ENCODE measurements around the gene TRIP6. TPM values are rescaled to one million over a fixed set of nuclear protein-coding genes. Genes with fewer than 3 reads are reported as not detected.
"Not testable (repeated sequence)": the region's sequence is repeated elsewhere in the genome, so short reads cannot be mapped to it uniquely, and the experiment has no call there.

The TRIP6 gene
- total and polyA plus RNA-seq, 2 experiments from 2014 or later = 50.2 to 60.1 TPM

DNA sequence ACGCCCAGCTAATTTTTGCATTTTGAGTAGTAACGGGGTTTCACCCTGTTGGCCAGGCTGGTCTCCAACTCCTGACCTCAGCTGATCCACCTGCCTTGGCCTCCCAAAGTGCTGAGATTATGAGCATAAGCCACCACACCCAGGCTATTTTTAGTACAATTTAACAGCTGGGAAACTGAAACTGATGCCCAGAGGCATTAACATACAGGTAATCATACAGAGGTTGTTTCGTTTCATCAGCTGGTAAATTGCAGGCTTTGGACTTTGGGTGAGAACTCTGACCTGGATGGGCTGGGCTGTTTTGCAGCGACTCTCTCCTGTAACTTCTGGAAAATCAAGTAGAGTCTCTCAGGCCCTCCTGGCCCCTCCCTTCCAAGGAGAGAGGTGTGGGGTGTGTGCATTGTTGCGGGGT lies 34.7 kb downstream of the TRIP6 start:
- H3K27me3 ChIP-seq = peaks cover 11% of the 10 kb centered on the region
- H3K36me3 ChIP-seq = no peaks in the 10 kb centered on the region
- no peak overlapping the region for H3K27ac ChIP-seq
- H3K9me3 ChIP-seq (ENCODE audit: low read depth) = no peaks in the 10 kb centered on the region
- no peak for DNase-seq (ENCODE audit: low read depth in 1 of 2, low spot score in 1 of 2)
- no peaks in the 10 kb centered on the region for H3K4me1 ChIP-seq (ENCODE audit: low read depth)
- H3K4me3 ChIP-seq = no peak overlapping the region
- TF ChIP-seq, protein P1, sequence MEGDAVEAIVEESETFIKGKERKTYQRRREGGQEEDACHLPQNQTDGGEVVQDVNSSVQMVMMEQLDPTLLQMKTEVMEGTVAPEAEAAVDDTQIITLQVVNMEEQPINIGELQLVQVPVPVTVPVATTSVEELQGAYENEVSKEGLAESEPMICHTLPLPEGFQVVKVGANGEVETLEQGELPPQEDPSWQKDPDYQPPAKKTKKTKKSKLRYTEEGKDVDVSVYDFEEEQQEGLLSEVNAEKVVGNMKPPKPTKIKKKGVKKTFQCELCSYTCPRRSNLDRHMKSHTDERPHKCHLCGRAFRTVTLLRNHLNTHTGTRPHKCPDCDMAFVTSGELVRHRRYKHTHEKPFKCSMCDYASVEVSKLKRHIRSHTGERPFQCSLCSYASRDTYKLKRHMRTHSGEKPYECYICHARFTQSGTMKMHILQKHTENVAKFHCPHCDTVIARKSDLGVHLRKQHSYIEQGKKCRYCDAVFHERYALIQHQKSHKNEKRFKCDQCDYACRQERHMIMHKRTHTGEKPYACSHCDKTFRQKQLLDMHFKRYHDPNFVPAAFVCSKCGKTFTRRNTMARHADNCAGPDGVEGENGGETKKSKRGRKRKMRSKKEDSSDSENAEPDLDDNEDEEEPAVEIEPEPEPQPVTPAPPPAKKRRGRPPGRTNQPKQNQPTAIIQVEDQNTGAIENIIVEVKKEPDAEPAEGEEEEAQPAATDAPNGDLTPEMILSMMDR (IDR thresholded peaks at IDR 0.05; ENCODE audit: low read depth, low read length) = no peak

DNA sequence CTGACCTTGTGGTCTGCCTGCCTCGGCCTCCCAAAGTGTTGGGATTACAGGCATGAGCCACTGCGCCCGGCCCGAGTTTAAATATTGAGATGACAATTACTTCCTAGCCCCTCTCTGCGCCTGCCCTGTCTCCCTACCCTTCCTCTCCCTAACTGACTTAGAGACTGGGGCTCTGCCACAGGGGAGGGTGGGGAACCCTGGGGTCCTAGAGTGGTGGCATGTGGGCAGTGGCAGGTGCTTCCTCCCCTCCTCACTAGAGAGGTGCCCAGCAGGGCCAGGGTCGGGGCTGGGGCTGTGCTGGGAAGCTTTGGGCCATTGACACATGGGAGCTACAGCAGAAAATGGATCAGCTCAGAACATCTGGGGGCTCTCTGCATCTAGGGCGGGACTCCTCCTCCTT lies 35.5 kb downstream of the TRIP6 start:
- no peaks in the 10 kb centered on the region for H3K4me1 ChIP-seq (ENCODE audit: low read depth)
- H3K9me3 ChIP-seq (ENCODE audit: low read depth) = no peaks in the 10 kb centered on the region
- no peak overlapping the region for H3K4me3 ChIP-seq
- H3K36me3 ChIP-seq = no peaks in the 10 kb centered on the region
- no peak overlapping the region for H3K27ac ChIP-seq
- H3K27me3 ChIP-seq = peaks cover 4% of the 10 kb centered on the region
- no peak for DNase-seq (ENCODE audit: low read depth in 1 of 2, low spot score in 1 of 2)
- TF ChIP-seq, protein P1 (IDR thresholded peaks at IDR 0.05; ENCODE audit: low read depth, low read length) = no peak

DNA sequence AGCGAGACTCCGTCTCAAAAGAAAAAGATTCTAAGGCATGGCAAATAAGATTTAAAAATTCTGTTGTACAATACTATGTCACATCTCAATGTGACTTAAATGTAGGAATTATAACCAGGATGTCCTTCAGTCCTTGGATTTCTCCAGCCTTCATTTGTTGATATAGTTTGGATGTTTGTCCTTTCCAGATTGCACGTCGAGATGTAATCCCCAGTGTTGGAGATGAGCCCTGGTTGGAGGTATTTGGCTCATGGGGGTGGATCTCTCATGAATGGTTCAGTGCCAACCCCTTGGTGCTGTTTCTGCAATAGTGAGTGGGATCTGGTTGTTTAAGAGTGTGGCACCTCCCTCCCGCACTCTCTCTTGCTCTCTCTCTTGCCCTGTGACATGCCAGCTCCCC lies 41.3 kb downstream of the TRIP6 start:
- Histone ChIP-seq H3K27me3 (no peaks in the 10 kb centered on the region), H3K9me3 (ENCODE audit: low read depth) (no peaks in the 10 kb centered on the region), H3K4me1 (ENCODE audit: low read depth) (no peaks in the 10 kb centered on the region), H3K27ac (no peak overlapping the region), H3K4me3 (no peak overlapping the region), H3K36me3 (no peaks in the 10 kb centered on the region)
- TF ChIP-seq, protein P1 (IDR thresholded peaks at IDR 0.05; ENCODE audit: low read depth, low read length) = no peak
- DNase-seq (ENCODE audit: low read depth in 1 of 2, low spot score in 1 of 2) = no peak

DNA sequence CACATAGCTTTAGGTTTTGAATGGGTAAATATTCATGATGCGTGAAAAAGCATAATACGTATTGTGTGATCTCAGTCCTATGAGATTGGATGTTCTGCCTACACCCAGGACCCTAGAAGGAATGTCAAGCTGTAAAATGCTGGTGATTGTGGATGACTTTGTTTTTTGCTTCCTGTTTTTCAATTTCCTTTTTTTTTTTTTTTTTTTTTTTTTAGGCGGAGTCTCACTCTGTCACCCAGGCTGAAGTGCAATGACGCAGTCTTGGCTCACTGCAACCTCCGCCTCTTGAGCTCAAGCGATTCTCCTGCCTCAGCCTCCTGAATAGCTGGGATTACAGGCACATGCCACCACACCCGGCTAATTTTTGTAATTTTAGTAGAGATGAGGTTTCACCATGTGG lies 43.3 kb downstream of the TRIP6 start:
- H3K9me3 ChIP-seq (ENCODE audit: low read depth); H3K4me1 ChIP-seq (ENCODE audit: low read depth); DNase-seq (ENCODE audit: low read depth in 1 of 2, low spot score in 1 of 2); H3K36me3 ChIP-seq; H3K4me3 ChIP-seq; H3K27ac ChIP-seq; H3K27me3 ChIP-seq: not testable (repeated sequence)

DNA sequence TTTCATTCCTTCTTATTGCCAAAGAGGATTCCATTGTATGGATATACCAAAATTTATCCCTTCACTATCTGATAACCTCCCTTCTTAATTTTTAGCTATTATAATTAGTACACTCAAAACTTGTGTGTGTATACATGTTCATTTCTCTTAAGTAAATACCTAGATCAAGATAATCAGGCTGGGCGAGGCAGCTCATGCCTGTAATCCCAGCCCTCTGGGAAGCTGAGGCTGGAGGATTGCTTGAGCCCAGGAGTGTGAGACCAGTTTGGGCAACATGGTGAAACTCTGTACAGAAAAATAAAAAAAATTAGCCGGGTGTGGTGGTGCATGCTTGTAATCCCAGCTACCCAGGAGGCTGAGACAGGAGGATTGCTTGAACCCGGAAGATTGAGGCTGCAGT lies 44.3 kb downstream of the TRIP6 start:
- H3K9me3 ChIP-seq (ENCODE audit: low read depth) = no peaks in the 10 kb centered on the region
- H3K27ac ChIP-seq = no peak overlapping the region
- no peaks in the 10 kb centered on the region for H3K36me3 ChIP-seq
- H3K4me1 ChIP-seq (ENCODE audit: low read depth) = no peaks in the 10 kb centered on the region
- H3K4me3 ChIP-seq = no peak overlapping the region
- DNase-seq (ENCODE audit: low read depth in 1 of 2, low spot score in 1 of 2) = no peak
- H3K27me3 ChIP-seq = no peaks in the 10 kb centered on the region
- TF ChIP-seq, protein P1 (IDR thresholded peaks at IDR 0.05; ENCODE audit: low read depth, low read length) = no peak

DNA sequence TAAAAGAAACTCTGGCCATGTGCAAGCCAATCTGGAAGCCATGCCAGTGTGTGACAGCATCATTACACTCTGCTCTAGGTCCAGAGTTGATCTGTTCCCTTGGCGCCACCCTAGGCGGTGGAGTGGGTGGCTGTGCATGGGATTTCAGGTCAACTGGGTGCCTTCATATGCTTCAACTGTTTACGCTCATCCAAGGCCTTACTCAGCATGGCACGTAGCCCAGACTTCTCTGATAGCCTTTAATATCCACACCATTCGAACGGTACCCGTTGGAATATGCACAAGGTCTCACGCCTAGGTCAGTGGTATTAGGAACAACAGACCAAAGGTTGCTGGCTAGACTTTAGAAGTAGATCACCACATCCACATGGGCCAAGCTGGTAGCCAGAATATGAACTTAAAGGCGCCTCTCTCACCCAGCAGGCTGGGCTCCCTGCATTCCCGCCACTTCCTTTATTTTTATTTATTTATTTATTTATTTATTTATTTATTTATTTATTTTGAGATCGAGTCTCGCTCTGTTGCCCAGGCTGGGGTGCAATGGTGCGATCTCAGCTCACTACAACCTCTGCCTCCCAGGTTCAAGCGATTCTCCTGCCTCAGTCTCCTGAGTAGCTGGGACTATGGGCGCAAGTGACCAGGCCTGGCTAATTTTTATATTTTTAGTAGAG lies 47.2 kb downstream of the TRIP6 start:
- Histone ChIP-seq H3K27me3 (no peaks in the 10 kb centered on the region), H3K9me3 (ENCODE audit: low read depth) (no peaks in the 10 kb centered on the region), H3K4me1 (ENCODE audit: low read depth) (no peaks in the 10 kb centered on the region), H3K4me3 (no peak overlapping the region), H3K36me3 (no peaks in the 10 kb centered on the region), H3K27ac (no peak overlapping the region)
- DNase-seq (ENCODE audit: low read depth in 1 of 2, low spot score in 1 of 2) = no peak
- TF ChIP-seq, protein P1 (IDR thresholded peaks at IDR 0.05; ENCODE audit: low read depth, low read length) = no peak

Data from cardiac muscle cell (in vitro differentiated cells and primary cell).